Panc1 (cell line): ENCODE results near the gene GALT. TPM values are rescaled to one million over a fixed set of nuclear protein-coding genes. Genes with fewer than 3 reads are reported as not detected.

Experiments
- ATAC-seq: fragments of 200-7000 bp; cut with Tn5 transposase; 2 replicates; pipeline ENCODE4 v1.9.1; 2020; ENCODE audit warnings: mild to moderate bottlenecking, moderate library complexity
- BruUV-seq: library from RNA; stranded (reverse); fragments of 400-500 nt; replicated peaks from 2 replicates; lab custom pipeline; 2021; lab: Mats Ljungman, UMichigan
- CTCF ChIA-PET: fragments of 300-600 bp; sonication (Branson Sonifier 250); formaldehyde crosslinking; loops from one replicate; lab custom pipeline; 2022; ENCODE audit warnings: antibody characterized with exemption; lab: Charles Lee
- POLR2A ChIA-PET: fragments of 300-600 bp; sonication (Branson Sonifier 250); formaldehyde crosslinking; loops from one replicate; lab custom pipeline; 2022; ENCODE audit warnings: antibody characterized with exemption; lab: Charles Lee
- DNase-seq: peaks from one replicate; pipeline ENCODE4 v3.0.0-alpha.2; 2010; ENCODE audit warnings: low read depth, low spot score
- H3K27ac ChIP-seq: 2 replicates; pipeline ENCODE4 v1.5.1; 2011; ENCODE audit warnings: mild to moderate bottlenecking, low read length, inconsistent platforms
- H3K27me3 ChIP-seq: fragments of 200-500 bp; sonication (Bioruptor generic); 2 replicates; pipeline ENCODE4 v1.6.0; 2014; ENCODE audit warnings: low read length, inconsistent platforms; ENCODE audit not compliant: control insufficient read depth, insufficient read depth
- H3K36me3 ChIP-seq: fragments of 200-500 bp; sonication (Bioruptor generic); 2 replicates; pipeline ENCODE4 v1.5.1; 2014; ENCODE audit warnings: inconsistent platforms, mild to moderate bottlenecking, low read length, moderate library complexity; ENCODE audit not compliant: control insufficient read depth, insufficient read depth
- H3K4me1 ChIP-seq: 2 replicates; pipeline ENCODE4 v1.5.1; 2011; ENCODE audit warnings: inconsistent platforms, mild to moderate bottlenecking, low read length, moderate library complexity; ENCODE audit not compliant: control insufficient read depth, insufficient read depth
- H3K4me3 ChIP-seq, 2 experiments: 2 replicates each; pipeline ENCODE4 v1.5.1; 2011 to 2012; ENCODE audit warnings: low read depth in 2 of 2, low read length in 2 of 2, mild to moderate bottlenecking in 2 of 2, inconsistent platforms in 1 of 2, moderate library complexity in 1 of 2
- H3K9me3 ChIP-seq: fragments of 200-500 bp; sonication (Bioruptor generic); 2 replicates; pipeline ENCODE4 v1.5.1; 2014; ENCODE audit warnings: low read depth, mild to moderate bottlenecking, inconsistent platforms, low read length, moderate library complexity; ENCODE audit not compliant: control insufficient read depth, insufficient read depth
- POLR2AphosphoS5 ChIP-seq: IDR thresholded peaks from 2 replicates; pipeline ENCODE4 v1.6.1; 2012; ENCODE audit warnings: mild to moderate bottlenecking, low read depth, low read length, moderate library complexity
- SIN3A ChIP-seq: IDR thresholded peaks from 2 replicates; pipeline ENCODE4 v1.6.1; 2012; ENCODE audit warnings: low read depth, mild to moderate bottlenecking, low read length, moderate library complexity, borderline replicate concordance; ENCODE audit not compliant: insufficient read depth
- TCF7L2 ChIP-seq: IDR thresholded peaks from 2 replicates; pipeline ENCODE4 v1.6.1; 2011; ENCODE audit warnings: mild to moderate bottlenecking, low read depth, low read length, inconsistent platforms
- in situ Hi-C: cut with HindIII; loops from 2 replicates; pipeline ENCODE4 v1.10.0; 2016; ENCODE audit warnings: low sequenced_read_pairs, low pct_unique_long_range_greater_than_20kb
- intact Hi-C: fragments of 100-400 bp; cut with micrococcal nuclease; formaldehyde crosslinking; loops from one replicate; pipeline ENCODE4 v1.10.0; 2022; ENCODE audit not compliant: unreplicated experiment
- total RNA-seq: library from RNA; stranded (reverse); gene quantifications from one replicate; pipeline ENCODE4 v1.2.1, GENCODE V29; 2021; ENCODE audit not compliant: unreplicated experiment
- TF ChIP-seq, protein P1 (sequence below), 2 experiments: IDR thresholded peaks; 2 replicates each; pipeline ENCODE4 v1.6.1; 2011 to 2012; ENCODE audit warnings: low read depth in 2 of 2, control low read depth in 1 of 2, low read length in 1 of 2, mild to moderate bottlenecking in 1 of 2, moderate library complexity in 1 of 2; ENCODE audit not compliant: insufficient read depth in 1 of 2
- TF ChIP-seq, protein P2 (sequence below): fragments of 450-650 bp; IDR thresholded peaks from 2 replicates; pipeline ENCODE4 v1.5.1; 2017; ENCODE audit warnings: mild to moderate bottlenecking

GALT gene
- total RNA-seq, 1 experiment from 2014 or later = 42.5 TPM

DNA sequence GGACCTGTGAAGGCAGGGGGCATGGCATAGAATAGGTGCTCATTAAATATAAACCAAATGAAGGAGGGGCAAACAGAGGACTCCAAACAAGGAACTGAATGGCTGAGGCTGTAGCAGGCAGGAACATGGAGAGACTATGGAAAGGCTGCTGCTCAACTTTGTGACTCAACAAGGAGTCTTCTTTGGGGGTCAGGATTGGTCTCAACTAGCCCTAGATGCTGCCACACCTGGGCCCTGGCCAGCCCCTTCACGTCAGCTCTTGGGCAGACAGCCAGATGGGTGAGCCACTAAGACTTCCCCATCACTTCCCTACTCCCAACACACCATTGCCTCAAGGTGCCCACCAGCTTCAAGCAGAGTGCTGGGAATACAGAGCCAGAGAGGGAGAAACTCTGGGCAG is 45.6 kb upstream of the GALT start:
- ATAC-seq = no peak
- Histone ChIP-seq H3K4me1 (no peaks in the 10 kb centered on the region), H3K36me3 (no peaks in the 10 kb centered on the region), H3K27me3 (no peaks in the 10 kb centered on the region), H3K4me3 (no peak overlapping the region), H3K9me3 (no peaks in the 10 kb centered on the region), H3K27ac (no peak overlapping the region)
- TF ChIP-seq POLR2AphosphoS5 (no peak), TCF7L2 (no peak), SIN3A (no peak)
- TF ChIP-seq, protein P1, sequence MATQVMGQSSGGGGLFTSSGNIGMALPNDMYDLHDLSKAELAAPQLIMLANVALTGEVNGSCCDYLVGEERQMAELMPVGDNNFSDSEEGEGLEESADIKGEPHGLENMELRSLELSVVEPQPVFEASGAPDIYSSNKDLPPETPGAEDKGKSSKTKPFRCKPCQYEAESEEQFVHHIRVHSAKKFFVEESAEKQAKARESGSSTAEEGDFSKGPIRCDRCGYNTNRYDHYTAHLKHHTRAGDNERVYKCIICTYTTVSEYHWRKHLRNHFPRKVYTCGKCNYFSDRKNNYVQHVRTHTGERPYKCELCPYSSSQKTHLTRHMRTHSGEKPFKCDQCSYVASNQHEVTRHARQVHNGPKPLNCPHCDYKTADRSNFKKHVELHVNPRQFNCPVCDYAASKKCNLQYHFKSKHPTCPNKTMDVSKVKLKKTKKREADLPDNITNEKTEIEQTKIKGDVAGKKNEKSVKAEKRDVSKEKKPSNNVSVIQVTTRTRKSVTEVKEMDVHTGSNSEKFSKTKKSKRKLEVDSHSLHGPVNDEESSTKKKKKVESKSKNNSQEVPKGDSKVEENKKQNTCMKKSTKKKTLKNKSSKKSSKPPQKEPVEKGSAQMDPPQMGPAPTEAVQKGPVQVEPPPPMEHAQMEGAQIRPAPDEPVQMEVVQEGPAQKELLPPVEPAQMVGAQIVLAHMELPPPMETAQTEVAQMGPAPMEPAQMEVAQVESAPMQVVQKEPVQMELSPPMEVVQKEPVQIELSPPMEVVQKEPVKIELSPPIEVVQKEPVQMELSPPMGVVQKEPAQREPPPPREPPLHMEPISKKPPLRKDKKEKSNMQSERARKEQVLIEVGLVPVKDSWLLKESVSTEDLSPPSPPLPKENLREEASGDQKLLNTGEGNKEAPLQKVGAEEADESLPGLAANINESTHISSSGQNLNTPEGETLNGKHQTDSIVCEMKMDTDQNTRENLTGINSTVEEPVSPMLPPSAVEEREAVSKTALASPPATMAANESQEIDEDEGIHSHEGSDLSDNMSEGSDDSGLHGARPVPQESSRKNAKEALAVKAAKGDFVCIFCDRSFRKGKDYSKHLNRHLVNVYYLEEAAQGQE (IDR thresholded peaks at IDR 0.05; ENCODE audit: insufficient read depth in 1 of 2, low read depth in 2 of 2, low read length in 1 of 2) = no peak
- TF ChIP-seq, protein P2, sequence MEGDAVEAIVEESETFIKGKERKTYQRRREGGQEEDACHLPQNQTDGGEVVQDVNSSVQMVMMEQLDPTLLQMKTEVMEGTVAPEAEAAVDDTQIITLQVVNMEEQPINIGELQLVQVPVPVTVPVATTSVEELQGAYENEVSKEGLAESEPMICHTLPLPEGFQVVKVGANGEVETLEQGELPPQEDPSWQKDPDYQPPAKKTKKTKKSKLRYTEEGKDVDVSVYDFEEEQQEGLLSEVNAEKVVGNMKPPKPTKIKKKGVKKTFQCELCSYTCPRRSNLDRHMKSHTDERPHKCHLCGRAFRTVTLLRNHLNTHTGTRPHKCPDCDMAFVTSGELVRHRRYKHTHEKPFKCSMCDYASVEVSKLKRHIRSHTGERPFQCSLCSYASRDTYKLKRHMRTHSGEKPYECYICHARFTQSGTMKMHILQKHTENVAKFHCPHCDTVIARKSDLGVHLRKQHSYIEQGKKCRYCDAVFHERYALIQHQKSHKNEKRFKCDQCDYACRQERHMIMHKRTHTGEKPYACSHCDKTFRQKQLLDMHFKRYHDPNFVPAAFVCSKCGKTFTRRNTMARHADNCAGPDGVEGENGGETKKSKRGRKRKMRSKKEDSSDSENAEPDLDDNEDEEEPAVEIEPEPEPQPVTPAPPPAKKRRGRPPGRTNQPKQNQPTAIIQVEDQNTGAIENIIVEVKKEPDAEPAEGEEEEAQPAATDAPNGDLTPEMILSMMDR = no peak
- CTCF ChIA-PET = no interaction called here
- in situ Hi-C loops = no loop called here
- intact Hi-C loops = no loop called here
- BruUV-seq = no TSS peak
- DNase-seq = no peak
- POLR2A ChIA-PET = interaction anchor here (0.6 kb wide), 1 partner anchor 21 kb away, joined by 3 read pairs; no protein-coding TSS in a partner anchor

DNA sequence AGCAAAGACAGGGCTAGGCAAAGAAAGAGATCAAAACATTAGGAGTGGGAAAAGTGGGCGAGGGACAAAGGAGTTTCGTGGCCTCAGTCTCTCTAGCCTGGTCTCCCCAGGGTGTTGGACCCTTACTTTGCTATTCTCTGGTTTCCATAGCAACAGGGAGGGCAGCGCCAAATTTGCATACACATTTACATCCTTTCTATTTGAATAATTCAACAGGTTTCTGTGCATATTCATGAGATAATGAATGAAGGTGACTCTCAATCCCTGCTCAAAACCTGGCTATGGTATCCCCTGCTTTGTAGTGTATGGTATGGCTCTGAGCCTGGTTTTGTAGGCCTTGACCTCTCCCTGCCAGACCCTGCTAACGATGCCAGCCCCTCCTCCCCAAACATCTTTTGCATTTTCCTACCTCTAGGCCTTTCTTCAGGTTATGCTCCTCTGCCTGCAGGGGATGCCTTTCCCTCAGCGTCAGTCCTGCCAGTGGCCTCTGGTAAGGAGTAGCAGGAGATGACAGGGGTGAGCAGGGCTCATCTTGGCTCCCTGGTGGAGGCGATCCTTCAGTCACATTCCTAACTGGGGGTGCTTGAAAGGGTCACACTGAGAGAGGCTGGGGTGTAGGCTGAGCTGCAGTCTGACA is 44.4 kb upstream of the GALT start:
- H3K4me3 ChIP-seq = no peak overlapping the region
- intact Hi-C loops = no loop called here
- no peak overlapping the region for H3K27ac ChIP-seq
- H3K4me1 ChIP-seq = no peaks in the 10 kb centered on the region
- DNase-seq = no peak
- no peak for ATAC-seq
- H3K36me3 ChIP-seq = no peaks in the 10 kb centered on the region
- no peaks in the 10 kb centered on the region for H3K27me3 ChIP-seq
- no peaks in the 10 kb centered on the region for H3K9me3 ChIP-seq
- no peak for TF ChIP-seq SIN3A
- no peak for TF ChIP-seq TCF7L2
- no peak for TF ChIP-seq POLR2AphosphoS5
- TF ChIP-seq, protein P1 (IDR thresholded peaks at IDR 0.05; ENCODE audit: insufficient read depth in 1 of 2, low read depth in 2 of 2, low read length in 1 of 2) = no peak
- TF ChIP-seq, protein P2 = no peak
- POLR2A ChIA-PET = no interaction called here
- BruUV-seq = no TSS peak
- in situ Hi-C loops = no loop called here
- CTCF ChIA-PET = interaction anchor here (1.4 to 2.2 kb wide), 5 partner anchors 10 to 222 kb away, joined by 5 to 12 read pairs (median 9); no protein-coding TSS in a partner anchor
